Left lobe of liver (tissue), 2 donors: ENCODE data around the gene PARD3. TPM values are rescaled to one million over a fixed set of nuclear protein-coding genes. Genes with fewer than 3 reads are reported as not detected.

Experiments
- ATAC-seq: fragments of 200-7000 bp; cut with Tn5 transposase; one replicate; pipeline ENCODE4 v1.9.1; 2020; ENCODE audit warnings: mild to moderate bottlenecking, moderate library complexity
- DNase-seq: peaks from one replicate; pipeline ENCODE4 v3.0.0-alpha.2; 2020; ENCODE audit warnings: low spot score
- total RNA-seq: library from RNA; stranded (reverse); gene quantifications from one replicate; pipeline ENCODE4 v1.2.1, GENCODE V29; 2021
- donor health status: DM: no; HTN: no; CAD: no; lungs with moderate emphysema.
- donor health status: DM: no; HTN: yes; CAD: no.

PARD3 gene
- total RNA-seq, 1 donor from 2014 or later: 19.1 TPM

DNA sequence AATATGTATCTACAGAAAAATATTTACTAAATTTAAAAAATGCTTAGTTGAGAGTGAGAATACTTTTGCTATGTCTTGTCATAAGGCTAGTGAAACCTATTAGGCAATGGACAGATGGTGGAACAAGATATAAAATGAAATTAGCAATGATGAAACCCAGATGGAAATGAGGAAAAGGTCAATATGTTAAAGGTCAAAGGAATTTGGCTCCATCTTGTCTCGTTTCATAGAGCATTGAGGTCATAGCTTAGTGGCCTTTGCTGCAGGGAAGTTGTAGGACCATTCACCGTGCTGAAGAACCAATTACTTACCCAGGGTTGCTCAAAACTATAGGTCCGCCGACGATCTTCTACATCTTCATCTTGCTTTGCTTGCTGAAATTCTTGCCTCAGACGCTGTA is 683.9 kb downstream of the PARD3 start:
- DNase-seq (no peak), ATAC-seq (peak; percentile 81)

- no peak for ATAC-seq
- DNase-seq: no peak
Measured at GRCh38 chr10:34127676-34128075, 687.4 kb downstream of the PARD3 start.

- ATAC-seq (no peak), DNase-seq (no peak)
Measured at GRCh38 chr10:34126371-34127151, 688.5 kb downstream of the PARD3 start.

DNA sequence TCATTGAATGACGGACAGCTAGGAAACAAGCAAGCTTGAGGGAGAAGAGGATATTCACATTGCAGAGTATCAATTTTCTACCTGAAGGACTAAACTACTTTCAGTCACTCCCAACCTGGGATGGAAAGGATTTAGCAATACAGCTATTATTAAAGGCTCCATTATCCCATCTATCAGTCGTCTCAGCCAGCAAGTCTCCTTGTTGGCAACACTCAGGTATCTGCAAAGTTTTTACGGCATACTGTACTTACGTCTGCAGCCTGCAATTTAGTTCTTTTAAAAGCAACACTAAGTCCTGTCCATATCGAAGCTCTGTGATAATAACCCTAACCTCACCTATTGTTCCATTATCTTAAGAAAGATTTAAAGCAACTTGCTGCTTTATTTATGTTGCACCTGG is 689.4 kb downstream of the PARD3 start:
- DNase-seq (no peak), ATAC-seq (no peak)

DNA sequence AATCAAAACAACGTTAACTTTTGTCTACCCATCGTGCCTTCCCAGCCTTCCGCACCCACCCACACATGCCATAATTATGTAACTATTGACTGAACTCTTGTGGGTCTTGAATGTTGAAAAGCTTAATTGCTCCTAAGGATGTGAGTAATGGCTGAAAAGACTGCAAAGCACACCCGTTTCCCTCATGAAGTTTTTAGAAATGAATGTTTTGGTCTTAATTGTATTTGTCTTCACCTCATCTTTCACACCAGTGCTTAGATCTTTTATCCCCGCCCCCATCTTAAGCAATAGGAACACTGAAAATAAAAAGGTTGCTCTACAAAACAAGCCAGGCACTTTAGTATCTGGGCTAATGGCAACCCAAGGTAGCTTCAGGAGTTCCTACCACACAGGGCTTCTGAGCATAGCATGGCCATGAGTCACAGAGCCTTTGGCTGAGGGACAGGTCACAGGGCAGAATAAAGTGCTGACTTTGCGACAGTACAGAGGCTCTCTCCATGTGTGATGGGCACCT is 690.5 kb downstream of the PARD3 start:
- peak; percentile 85 for ATAC-seq
- peak; percentile 64 for DNase-seq

DNA sequence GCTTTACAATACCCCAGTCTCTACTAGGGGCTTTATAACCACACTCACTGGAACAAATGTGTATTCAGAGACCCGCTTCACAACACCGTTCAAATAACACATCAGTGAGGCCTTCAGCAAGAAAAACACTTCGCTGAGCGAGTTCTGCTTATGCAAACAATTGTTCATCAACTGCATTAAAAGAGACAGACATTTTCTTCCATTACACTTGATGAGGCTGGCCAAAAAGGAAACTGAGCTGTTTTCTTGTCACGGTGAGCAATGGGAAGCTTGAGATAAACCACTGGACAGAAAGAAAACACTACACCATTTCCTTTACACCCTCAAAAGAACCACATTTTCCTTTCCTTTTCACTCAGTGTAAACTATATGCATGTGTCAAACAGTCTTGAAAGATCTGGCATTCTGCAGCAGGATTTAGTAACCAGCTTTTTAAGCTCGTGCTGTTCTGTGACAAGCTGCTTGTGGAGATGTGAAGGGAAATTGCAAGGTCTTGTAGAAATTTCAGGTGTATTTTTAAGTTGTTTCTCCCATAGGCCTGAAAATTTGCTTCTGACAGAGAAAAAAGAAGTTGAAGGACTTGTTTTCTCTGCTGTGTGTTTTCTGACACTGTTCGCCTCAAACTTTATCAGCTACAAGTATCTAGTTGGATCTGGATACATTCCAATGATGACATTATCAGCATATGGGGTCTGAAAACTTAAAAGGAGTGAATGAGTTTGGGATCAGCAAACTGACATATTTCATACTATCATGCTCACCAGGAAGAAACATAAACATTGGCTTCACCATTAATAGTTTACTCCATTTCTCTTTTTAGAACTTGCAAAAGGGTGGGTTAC is 693.1 kb downstream of the PARD3 start:
- no peak for DNase-seq

DNA sequence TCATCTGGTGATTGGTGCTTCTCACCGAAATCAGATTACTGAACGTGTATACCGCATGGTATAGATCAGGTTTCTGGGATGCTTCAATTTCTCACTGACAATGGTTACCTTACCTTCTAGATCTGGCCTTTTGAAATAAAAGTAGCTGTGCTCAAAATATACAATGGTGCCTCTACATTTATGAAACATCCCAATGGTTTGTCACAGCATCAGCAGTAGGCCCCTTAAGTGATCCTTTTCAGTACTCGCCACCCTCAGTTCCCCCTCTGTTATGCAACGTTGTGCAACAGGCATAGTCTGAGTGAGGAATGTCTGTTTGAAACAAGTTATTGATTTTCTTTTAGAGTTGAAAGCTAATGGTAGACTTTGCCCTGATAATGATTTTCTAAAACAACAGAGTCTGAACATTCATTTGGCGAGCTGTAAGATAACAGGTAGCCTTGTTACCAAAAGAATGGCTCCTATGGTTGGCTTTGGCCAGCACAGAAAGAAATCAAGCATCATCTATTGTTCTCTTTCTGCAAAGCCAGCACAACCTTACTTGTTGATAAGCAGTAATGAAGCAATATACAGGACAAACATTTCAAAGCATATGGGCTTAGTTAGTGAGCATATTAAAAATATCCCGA is 693.9 kb downstream of the PARD3 start:
- no peak for DNase-seq
- ATAC-seq: peak; percentile 74

More for the DNA sequence above, 693.1 kb downstream of the PARD3 start:
- ATAC-seq: no peak

- ATAC-seq: no peak
- no peak for DNase-seq
Measured at GRCh38 chr10:34119456-34119855, 695.6 kb downstream of the PARD3 start.

- ATAC-seq (peak; percentile 38), DNase-seq (no peak)
Measured at GRCh38 chr10:34116681-34117271, 698.3 kb downstream of the PARD3 start.

DNA sequence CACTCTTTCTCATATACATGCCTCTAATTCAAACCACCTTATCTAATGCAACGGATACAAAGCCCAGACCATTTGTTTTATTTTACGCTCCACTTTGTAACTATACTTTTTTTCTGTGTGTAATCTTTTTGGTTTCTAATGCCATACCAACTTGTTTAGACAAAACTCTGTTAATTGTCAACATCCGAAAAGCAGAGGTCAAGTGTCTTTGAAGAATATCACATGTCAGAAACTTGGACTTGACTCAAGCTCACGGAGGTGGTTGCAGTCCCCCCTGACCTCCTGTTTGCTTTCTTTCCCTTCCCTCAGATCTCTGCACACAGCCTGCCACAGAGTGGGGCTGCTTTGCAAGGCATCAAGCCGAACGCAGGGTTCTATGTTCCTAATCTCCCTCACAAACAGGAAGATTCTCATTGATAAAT is 698.9 kb downstream of the PARD3 start:
- no peak for DNase-seq
- ATAC-seq: peak; percentile 63

- ATAC-seq: no peak
- no peak for DNase-seq
Measured at GRCh38 chr10:34114914-34115313, 700.2 kb downstream of the PARD3 start.

DNA sequence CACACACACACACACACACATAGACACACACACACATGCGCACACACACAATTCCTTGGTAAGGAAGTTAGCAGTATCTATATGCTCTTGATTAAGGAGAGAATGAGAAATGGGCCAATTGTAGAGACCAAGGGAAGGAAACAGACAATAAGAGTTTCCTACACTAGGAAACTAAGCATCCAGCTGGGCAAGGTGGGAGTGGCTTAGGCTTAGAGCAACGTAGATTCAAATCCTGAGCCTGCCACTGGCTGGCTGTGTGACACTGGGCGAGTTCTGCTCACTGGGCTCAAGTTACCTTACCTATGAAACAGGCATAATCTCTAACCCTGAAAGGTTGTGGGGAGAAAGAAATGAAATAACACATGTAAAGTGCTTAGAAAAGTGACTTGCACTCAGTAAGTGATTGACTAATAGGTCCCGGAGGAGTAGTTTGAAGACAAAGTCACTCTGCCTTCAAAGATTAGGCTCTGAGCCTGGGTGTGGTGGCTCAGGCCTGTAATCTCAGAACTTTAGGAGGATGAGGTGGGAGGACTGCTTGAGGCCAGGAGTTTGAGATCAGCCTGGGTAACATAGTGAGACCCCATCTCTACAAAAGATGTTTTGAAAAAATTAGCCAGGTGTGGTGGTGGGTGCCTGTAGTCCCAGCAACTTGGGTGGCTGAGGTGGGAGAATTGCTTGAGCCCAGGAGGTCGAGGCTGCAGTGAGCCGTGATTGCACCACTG is 701.4 kb downstream of the PARD3 start:
- DNase-seq: no peak
- ATAC-seq: no peak

GRCh38 chr10:34112171-34112782 is 702.8 kb downstream of the PARD3 start:
- no peak for DNase-seq
- ATAC-seq: no peak

DNA sequence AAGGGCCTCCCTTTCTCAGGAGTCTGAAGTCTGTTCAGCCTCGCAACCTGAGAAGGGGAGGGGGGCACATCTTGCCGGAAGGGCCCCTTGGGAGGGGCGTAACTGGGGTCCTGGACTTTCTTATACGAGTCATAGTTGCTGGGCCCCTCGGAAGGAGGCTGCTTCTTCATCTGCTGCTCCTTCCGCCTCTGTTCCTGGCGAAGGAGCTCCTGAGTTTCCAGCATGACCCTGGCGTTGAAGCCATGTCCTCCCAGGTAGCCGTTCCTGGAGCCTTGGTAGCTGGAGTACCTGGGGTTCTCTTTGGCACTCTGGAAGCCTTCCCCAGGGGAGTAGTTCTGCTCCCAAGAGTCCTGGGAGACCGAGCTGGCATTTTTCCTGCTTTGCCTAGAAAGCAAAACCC is 703.9 kb downstream of the PARD3 start:
- ATAC-seq: no peak
- DNase-seq: no peak

DNA sequence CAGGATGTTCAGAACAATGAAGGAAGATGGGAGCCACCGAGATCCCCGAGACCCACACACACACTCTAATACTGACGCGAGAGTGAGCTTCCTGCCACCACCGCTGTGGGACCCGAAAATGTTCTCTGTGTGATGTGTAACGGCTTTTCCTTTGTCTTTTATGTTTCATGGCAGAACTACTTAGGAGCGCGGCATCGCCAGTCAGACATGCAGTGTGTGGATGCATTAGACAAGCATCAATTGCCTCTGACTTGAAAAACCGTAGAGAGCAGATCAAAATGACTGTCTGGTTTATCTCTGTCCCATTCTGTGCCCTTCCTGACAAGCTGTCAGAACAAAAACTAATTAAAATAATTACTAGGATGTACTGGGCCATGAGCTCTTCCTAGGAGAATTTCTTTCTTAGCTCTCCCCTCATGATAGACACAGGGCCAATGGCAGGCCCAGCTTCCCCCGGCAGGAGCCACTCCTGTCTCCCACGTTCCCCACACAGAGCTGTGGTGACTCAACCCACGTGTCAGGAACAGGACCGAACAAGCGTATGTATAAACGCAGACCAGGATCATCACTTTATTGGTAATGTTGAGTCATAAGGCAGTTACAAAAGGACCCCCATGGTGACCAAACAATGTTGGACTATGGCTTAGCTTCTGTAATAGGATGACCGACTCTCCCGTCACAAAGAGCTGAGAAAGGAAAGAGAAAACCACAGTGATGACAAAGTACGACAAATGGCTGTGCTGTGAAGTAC is 705.0 kb downstream of the PARD3 start:
- DNase-seq (no peak), ATAC-seq (no peak)

DNA sequence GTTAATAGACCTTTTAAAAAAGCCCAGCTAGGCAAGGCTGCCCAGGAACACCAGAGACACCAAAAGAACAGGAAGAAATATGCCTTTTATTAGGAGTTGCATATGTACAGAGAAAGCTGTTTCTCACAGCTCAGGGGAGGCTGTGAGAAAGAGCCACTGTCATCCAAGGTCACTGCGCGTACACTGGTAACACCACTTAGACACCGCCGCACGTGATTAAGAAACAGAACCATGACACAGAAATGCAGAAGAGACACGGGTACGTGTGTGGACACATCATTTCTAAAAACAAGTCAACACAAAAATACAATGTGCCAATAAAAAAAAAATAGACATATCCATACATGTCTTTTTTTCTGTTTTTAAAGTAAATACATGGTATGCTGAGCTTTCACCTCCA is 705.6 kb downstream of the PARD3 start:
- DNase-seq: no peak

GRCh38 chr10:34107626-34108516 is 707.2 kb downstream of the PARD3 start:
- DNase-seq (no peak), ATAC-seq (no peak)

More for the DNA sequence above, 705.6 kb downstream of the PARD3 start:
- no peak for ATAC-seq

- no peak for DNase-seq
- no peak for ATAC-seq
Measured at GRCh38 chr10:34106356-34106885, 708.7 kb downstream of the PARD3 start.
